HG03521 (cell line): ENCODE results near the gene SOX15.
"Not testable (repeated sequence)": the region's sequence is repeated elsewhere in the genome, so short reads cannot be mapped to it uniquely, and the experiment has no call there.

Experiments used
- ATAC-seq: cut with Tn5 transposase; IDR thresholded peaks from one replicate; pipeline ENCODE4 v1.9.1; 2021; ENCODE audit warnings: mild to moderate bottlenecking, moderate library complexity; ENCODE audit not compliant: unreplicated experiment

Gene SOX15

DNA sequence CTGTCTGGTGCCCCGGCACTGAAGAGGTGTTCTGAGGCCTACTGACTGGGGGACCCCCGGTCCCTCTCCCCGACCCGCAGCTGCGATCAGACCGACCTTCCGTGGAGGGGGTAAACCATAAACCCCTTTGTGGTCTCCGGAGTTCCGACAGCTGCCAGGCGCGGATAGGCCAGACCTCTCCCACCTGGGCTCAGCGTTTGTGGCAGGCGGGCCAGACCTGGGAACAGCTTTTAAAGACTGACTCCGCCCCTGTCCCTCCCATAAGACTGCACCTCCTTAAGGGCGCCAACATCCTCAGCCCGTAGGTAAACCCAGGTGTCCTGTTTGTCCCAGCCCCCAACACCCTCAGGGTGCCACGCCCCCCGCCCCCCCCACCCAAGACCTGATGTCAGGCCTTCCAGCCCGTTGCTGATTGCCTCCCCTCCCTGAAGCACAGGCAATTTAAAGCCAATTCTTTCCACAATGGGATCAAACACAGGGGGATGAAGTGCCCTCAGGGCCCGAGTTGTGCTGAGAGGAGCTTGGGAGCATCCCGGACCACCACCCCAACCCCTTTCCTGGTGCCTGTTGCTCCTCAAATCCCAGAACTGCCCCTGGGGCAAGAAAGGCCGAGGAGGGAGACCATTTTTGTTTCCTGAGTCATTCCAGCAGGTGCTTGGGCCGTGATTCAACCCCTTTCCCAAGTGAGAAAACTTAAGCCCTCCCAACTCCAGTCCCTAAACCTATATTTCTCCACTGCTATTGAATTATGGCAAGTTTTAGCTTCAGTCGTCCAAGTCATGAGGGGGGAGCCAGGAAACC is at the start of gene SOX15:
Gene SOX15, minus strand, starts transcription at position 204 of the 801 bp plus-strand sequence. CDS start 418 bp downstream, outside the sequence.
- no peak for ATAC-seq

DNA sequence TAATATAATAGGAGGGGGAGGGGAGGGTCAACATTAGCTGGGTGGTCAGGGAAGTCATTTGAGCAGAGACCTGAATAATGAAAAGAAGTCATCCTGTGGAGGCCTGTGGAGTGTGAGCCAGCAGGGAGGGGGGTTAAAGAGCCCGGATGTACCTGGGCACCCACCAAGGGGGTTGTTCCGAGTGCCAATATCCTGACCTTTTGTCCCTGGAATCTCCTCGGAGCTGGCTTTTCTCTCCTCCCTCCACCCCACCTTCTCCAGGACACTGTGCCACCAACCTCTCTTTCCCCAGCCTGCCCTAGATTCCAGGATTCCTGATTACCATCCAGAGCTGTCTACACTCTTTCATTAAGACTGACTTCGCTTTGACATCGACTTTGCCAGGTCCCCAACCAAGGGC is 46.3 kb upstream of the SOX15 start:
- ATAC-seq: no peak

DNA sequence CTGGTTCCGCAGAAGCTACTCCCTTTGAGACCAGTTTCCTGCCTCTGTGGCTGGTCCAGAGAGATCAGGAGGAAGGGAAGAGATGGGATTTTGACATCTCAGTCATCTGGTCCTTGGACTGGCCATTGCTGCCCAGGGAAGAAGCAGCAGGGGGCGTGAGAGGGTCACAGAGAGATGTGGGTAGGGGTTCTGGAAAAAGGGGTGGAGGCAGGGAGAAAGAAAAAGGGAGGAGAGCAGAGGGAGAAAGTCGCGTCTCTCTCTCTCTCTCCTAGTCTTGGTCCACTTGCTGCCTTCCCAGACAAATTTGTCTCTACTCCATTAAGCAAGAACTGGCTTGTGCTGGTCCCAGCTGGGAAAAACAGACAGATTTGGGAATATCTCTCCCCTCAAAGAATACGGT is 44.5 kb upstream of the SOX15 start:
- no peak for ATAC-seq

DNA sequence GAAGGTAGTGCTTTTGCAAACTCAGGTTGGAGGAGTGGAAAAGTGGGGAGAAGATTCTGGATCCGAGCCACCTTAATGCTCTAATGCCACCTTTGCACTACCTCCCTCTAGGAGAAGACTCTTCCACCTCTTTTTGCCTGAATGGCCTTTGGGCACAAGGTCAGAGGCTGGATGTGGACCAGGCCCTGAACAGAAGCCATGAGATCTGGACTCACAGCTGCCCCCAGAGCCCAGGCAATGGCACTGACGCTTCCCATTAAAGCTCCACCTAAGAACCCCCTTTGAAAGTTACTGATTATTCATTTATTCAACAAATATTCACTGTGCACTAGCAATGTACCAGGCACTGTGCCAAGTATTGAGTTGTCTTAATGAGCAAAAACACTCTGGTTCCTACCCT is 43.2 kb upstream of the SOX15 start:
- ATAC-seq: no peak

DNA sequence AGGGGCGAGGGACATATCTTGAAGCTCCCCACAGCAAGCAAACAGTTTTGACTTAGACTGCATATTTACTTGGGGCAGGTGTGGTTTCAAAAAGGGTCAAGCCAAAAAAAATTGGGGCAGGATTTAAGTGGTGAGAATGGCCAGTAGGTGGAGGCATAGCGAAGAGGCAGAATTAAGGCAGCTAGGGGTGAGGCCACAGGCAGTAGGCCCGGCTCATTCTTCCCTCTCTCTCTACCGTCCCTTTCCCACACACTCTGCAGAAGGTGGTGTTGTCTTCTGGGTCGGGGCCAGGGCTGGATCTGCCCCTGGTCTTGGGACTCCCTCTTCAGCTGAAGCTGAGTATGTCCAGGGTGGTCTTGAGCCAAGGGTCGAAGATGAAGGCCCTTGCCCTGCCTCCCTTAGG is 42.6 kb upstream of the SOX15 start:
- ATAC-seq: no peak

DNA sequence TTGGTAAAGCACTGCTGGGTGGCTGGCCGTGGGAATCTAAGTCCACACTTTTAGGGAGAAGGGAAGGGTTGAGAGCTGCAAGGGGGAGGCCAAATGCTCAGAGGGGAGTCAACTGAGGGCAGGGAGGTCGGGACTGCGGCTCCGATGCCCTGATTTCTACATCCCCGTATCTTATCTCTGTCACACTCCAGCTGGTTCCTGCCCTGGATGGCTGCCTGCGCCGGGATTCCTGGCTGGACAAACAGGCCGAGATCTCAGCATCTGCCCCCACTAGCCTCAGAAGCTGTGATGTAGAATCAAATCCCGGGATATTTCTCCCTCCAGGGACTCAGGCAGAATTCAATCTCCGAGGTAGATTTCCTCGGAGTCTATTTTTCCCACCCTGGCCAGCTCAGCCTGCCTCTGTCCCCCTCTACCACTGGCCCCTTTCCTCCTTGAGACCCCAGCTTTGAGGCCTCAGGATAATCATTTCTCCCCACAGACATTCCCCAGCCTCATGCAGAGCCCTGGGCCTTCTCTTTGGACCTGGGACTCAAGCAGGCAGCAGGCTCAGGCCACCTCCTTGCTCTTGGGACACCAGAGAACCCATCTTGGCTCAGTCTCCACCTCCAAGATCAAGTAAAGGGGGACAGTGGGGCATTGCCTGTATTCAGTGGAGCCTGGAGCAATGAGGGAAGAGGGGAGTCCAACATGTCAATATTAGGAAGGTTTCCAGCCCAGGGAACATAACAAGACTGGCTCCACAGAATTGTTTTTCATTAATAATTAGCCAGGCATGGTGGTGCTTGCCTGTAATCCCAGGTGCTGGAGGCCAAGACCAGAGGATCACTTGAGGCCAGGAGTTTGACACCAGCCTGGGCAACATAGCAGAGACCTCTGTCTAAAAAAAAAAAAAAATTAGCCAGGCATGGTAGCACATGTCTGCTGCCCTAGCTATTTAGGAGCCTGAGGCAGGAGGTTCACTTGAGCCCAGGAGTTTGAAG is 41.8 kb upstream of the SOX15 start:
- no peak for ATAC-seq

DNA sequence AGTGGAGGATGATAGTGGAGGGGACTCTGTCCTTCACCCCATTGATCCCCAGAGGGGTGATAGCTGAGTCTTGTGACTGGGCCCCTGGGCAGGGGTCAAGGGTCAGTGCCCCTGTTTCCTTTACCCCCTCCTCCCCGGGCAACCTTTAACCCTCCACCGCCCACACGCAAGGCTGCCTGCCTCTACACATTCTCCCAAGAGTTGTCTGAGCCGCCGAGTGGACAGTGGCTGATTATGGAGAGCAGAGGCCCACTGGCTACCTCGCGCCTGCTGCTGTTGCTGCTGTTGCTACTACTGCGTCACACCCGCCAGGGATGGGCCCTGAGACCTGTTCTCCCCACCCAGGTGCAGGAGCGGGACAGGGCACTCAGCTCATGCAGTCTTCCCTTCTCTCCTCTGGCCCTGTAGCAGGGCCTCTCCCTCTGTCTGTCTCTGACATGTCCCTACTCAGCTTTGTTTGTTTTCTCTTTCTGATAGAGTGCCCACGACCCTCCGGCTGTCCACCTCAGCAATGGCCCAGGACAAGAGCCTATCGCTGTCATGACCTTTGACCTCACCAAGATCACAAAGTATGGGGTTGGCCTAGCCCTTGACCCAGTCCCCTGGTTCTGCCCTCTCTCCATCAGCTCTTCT is 40.2 kb upstream of the SOX15 start, which contains the start of gene SHBG:
Gene SHBG, plus strand, starts transcription at position 197 of the 633 bp plus-strand sequence. Its CDS starts 38 bp downstream, at position 235.
- no peak for ATAC-seq

DNA sequence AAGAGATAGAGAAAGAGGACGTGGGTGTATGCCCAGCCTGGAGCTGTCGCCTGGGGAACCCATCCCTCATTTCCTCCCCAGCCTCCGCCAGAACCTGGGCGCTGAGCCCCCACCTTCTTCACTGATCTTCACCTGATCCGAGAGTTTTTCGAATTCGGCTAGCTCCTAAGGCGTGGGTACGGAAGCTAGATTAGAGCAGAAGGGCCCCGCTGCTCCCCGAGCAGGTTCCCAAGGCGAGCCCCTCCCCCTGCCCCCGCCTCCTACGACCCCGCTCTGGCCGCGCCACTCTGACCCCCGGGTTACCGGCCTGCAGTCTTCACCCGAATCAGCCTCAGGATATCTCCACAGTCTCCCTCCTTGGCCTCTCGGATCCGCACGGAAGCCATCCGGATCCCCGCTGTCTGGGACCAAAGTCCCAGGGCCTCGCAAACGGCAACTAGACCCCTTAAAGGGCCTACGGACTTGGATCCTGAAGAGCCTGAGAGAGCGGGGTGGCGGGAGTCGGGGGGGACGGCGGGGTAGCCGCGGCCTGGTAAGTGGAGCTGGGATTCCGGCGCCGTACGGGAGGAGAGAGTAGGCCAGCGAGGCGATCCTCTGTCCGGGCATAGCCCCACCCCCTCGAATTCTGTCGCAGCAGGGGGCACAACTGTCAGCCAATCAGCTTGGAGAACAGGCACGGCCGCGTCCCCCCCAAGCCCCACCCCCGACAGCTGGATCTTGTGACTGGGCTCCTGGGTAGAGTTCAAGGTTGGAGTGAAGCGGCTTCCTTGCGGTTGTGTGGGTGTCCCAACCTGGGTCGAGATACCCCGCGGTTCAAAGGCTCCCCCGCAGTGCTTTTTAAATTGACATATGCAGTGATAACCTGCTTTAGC is 37.6 kb upstream of the SOX15 start, which contains the start of gene SAT2:
Gene SAT2, minus strand, starts transcription at position 572 of the 872 bp plus-strand sequence. Its CDS starts 186 bp downstream, at position 386.
- ATAC-seq: peak; percentile 85

DNA sequence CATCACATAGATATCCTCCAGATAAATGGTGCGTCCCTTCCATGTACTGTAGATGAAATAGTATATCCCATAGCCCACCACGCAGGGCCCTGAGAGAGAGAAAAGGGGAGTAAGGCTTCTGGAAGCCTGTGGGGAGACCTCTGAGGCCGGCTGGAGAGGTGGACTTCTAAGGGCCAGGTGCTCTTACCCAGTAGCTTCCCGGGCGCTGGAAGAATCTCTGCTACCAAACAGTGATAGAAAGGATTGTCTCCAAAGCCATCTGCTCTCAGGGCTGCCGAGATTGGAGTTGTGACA is 37.0 kb upstream of the SOX15 start:
- ATAC-seq: no peak

DNA sequence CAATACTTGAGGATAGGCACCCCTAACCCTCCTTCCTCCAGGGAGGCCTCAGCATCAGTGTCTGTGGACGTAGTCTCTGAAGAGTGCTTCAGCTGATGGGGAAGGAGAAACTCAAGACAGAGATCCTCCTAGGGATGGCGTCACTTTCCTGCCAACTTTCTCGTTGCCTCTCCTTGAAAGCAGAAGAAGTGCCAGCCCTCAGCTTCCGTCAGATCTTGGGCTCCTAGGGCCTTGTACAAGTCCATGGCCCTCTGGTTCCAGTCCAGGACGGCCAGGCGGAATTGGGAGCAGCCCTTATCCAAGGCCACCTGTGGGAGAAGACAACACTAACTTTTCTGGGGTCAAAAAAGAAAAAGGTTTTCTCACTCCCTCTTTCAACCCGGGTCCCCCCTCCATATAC is 36.4 kb upstream of the SOX15 start:
- ATAC-seq: no peak

DNA sequence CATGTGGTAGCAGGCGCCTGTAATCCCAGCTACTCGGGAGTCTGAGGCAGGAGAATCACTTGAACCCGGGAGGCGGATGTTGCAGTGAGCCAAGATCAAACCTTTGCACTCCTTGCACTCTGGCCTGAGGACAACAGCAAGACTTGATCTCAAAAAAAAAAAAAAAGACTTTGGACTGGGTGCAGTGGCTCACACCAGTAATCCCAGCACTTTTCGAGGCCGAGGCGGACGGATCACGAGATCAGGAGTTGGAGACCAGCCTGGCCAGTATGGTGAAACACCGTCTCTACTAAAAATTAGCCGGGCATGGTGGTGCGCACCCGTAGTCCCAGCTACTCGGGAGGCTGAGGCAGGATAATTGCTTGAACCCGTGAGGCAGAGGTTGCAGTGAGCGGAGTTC is 35.9 kb upstream of the SOX15 start:
- ATAC-seq: not testable (repeated sequence)

DNA sequence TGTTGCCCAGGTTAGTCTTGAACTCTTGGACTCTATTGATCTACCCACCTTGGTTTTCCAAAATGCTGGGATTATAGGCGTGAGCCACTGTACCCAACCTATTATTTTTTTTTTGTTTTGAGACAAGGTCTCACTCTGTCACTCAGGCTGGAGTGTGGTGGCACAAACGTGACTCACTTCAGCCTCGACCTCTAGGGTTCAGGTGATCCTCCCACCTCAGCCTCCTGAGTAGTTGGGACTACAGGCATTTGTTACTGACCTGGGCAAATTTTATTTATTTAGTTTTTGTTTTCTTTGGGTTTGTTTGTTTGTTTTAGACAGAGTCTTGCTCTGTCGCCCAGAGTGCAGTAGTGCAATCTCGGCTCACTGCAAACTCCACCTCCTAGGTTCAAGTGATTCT is 33.8 kb upstream of the SOX15 start:
- no peak for ATAC-seq

DNA sequence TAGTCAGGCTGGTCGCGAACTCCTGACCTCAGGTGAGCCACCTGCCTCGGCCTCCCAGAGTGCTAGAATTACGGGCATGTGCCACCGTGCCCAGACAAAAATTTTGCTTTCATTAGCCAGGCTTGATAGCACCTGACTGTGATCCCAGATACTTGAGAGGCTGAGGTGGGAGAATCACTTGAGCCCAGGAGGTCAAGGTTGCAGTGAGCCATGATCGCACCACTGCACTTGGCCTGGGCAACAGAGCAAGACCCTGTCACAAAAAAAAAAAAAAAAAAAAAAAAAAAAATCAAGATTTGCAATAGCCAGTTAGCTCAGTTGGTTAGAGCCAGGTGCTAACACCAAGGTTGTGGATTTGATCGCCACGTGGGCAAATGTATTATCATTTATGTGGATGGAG is 30.9 kb upstream of the SOX15 start:
- ATAC-seq: no peak

DNA sequence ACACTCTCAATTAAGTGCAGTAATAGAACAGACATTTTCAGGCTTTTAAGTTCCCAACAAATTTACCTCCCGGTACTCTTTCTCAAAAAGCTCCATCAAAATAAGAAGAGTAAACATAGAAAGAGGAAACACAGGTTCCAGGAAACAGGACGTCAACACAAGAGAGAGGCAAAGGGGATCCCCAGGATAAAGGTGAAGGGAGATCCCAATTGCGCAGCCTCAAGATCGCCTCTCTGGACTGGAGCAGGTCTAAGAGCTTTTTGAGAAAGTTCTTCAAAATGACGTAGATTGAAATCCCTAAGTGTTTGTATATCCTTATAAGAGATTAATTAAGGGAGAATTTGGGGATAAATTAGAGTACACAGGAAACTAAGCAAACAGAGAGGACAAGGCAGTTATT is 28.7 kb upstream of the SOX15 start:
- no peak for ATAC-seq

DNA sequence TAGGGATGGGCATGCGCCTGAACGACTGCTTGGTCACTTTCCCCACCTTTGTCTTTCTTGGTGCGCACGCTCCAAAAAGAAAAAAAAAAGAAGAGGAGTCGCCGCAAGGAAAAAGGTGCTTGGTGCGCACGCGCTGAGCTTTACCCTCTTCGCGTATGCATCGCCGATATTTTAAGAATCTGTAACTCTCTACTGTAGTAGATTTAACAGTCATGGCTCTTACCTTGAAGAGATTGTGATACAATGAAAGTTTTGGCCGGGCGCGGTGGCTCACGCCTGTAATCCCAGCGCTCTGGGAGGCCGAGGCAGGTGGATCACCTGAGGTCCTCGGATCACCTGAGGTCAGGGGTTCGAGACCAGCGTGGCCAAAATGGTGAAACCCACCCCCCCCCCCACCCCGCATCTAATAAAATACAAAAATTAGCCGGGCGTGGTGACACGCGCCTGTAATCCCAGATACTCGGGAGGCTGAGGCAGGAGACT is 25.4 kb upstream of the SOX15 start:
- no peak for ATAC-seq

DNA sequence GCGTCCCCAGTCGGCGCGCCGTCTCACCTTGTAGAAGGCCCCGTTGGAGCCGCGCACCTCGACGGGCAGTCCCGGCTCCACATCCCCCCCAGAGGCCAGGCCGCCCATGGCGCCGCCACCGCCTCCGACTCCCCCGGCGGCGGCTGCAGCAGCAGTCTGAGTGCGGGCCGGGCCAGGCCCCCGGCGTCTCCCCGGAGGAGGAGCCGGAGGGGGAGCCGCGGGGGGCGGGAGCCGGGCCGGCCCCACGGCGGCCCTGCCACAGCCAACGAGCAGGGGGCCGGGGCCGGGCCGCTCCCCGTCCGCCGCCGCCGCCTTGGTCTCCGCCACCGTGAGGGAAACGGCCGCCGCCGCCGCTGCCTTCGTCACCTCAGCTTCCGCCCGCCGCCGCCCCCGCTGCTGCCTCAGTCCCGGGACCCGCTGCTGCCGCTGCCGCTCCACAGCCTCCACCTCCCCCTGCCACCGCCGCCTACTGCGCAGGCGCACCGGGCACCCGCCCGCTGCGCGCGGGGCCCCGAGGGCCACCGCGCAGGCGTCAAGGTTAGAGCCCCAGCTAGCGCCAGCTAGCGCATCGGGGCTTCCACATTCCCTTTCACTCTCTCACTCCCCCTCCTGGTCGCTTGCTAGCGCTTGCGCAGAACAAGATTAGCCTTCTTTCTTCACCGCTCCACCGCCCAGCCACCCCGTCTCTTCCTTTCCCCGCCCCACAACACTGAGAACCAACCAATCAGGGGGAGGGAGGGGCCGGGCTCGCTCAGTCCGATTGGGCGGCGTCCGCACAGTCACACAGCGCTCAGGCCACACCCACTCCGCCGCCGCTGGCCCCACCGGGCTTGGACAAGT is 24.8 kb upstream of the SOX15 start, which contains the start of gene FXR2:
Gene FXR2, minus strand, starts transcription at position 473 of the 840 bp plus-strand sequence. Its CDS starts 365 bp downstream, at position 108.
- ATAC-seq: peak; percentile 90

DNA sequence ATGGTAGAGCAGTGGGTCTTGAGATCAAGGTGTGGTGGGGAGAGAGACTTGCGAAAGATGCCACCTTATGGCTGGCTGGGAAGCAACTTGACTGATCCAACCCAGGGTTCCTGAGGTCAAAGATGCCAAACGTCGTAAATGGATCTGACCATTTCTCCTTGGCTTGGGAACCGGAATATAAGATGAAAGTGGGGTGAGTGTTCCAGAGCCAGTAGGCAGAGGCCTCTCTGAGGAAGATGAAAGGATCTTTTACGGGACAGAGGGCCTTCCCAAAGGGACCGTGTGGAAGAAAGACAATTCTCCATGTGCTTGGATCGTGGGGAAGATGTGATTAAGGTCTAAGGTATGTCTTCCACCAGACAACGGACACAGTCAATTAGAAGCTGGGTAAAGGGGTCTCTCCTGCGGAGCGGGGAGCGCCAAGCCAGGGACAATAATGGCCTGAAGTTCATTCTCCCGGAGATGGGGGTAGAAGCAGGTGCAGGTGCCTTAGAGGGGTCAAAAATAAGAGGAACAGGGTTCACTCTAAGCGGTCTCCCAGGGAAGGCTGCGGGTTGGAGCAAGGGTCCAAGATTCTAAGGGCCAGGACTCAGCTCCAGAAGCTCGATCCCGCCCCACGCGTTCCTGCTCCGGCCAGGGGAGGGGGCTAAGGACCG is 24.0 kb upstream of the SOX15 start:
- no peak for ATAC-seq

DNA sequence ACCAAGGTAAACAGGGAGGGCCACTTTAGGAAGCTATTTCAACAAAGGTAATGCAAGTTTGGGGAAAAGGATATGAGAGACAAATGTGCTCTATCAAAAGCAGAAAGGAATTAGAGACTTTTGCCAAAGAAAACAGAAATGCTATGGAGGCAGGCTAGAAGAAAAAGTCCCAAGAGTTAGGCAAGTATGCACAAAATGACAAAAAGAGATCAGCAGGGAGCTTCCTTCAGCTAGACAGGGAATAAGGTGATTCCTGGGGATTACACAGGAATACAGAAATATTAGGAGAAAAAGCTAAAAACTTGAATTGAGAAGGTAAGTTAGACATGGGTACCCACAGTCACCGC is 22.4 kb upstream of the SOX15 start:
- no peak for ATAC-seq
